NCI-H2196 treated with DMSO at 0.1 percent for 48 hours (cell line): ENCODE results near the gene URM1.

Experiments used
- DNase-seq: peaks from one replicate; lab custom pipeline; 2025; ENCODE audit not compliant: unreplicated experiment; lab: John Stamatoyannopoulos, UW

The URM1 gene

GRCh38 chr9:128344931-128345605 lies 26.1 kb upstream of the URM1 start:
- no peak for DNase-seq

DNA sequence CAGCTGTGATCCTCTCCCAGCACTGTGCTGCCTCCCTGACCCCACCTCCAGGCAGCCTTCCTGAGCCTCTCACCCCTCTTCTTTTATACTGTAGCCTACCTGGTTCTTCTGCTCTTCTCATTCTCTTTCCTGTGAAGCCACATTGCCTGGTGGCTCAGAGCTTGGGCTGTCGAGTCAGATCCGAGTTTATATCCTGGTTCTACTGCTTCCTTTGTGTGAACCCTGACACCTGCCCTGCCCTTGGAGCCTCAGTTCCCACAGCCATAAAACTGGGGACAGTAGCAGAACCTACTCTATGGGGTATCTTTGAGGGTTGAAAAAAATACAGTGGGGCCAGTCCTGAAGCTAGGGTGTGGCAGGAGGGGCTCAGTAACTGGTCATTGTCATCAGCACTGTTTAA lies 22.0 kb upstream of the URM1 start:
- DNase-seq, result no peak

DNA sequence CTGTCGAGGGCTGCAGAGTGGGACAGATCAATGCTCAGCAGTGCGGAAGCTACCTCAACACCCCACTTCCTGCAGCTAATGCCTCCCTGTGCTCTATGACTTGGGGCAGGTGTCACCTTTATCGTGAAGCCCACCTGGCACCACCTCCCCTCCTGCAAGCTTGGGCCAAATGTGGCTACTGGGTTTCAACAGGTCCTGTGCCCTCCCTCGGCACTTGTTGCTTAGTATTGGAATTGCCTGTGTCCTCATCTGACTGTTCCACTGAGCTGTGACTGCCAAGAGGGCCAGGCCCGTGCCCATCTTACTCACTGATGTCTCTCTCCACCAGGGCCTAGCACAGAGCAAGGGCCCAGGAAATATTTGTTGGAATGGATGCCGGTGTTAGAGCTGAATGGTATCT lies 21.4 kb upstream of the URM1 start:
- DNase-seq, result no peak

GRCh38 chr9:128355451-128355850 lies 15.7 kb upstream of the URM1 start:
- DNase-seq, result no peak

DNA sequence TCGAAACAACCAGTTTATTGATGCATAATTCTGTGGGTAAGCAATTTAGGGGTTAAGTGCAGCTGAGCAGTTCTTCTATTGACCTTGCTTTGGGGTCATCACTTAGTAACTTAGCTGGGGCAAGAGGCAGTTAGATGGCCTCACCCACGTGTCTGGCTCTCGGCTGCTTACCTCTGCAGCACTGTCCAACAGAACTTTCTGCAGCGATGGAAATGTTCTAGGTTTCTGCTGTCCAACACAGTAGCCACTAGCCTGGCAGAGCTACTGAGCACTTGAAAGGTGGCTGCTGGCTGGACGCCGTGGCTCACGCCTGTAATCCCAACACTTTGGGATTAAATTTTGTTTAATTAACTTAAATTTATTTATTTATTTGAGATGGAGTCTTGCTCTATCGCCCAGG lies 13.1 kb upstream of the URM1 start:
- no peak for DNase-seq

GRCh38 chr9:128358861-128359260 lies 12.3 kb upstream of the URM1 start:
- DNase-seq, result no peak

DNA sequence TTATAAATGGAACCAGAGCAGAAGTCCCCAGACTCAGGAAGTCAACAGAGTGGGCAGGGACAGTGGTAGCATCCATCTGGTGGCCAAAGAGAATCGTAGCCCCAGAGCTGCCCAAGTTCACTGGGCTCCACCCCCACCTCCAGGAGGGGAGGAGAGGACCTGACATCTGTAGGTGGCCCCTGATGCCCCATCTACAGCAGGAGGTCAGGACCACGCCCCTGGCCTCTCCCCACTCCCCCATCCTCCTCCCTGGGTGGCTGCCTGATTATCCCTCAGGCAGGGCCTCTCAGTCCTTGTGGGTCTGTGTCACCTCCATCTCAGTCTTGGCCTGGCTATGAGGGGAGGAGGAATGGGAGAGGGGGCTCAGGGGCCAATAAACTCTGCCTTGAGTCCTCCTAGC lies 10.3 kb upstream of the URM1 start:
- DNase-seq, result no peak

GRCh38 chr9:128361296-128361985 lies 9.7 kb upstream of the URM1 start:
- DNase-seq, result peak; percentile 51

DNA sequence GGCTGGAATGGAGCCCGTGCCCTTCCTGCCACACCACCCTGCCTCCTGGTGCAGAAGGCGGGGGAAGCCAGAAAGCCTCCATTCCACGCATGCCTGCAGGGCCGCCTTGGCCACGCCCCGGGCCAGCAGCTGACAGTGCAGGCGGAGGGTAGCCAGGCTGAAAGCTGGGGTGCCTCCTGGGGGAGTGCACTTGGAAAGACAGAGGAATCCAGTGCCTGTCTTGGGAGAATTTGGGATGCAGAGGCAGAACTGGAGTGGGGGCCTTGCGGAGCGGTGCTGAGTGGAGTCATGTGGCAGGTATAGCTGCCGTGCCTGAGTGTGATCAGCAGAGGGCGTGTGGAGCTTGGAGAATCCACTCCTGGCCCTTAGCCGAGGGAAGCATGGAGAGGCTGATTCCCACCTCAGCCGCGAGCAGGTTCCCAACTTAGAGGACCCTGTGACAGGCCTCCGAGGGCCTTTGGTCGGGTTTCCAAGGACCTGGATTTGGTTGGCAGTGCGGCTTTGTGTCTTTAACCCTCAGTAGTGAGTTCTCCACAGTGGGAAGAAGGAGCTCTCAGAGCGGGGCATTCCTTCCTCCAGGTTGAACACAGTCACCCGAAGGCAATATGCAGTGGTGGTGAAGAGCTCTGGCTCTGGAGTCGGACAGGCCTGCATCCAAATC lies 9.1 kb upstream of the URM1 start:
- peak; percentile 84 for DNase-seq

GRCh38 chr9:128362774-128363173 lies 8.4 kb upstream of the URM1 start:
- DNase-seq, result no peak

DNA sequence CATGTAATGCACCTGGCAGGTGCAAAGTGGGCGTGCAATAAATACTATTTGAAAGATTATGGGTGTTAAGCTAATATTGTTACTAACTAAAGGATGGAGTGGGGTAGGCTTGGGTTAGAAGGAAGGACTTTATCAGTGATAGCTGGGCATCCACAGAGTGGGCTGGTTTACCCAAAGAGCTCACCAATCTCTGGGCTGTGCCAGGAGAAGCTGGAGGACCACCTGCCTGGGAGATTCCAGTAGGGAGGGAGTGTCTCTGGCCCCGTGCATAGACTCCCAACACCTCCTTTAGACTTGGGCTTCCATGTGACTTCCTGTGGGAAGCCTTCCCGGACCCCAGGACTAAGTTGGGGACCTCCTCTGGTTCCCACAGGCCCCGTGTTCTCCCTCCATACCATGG lies 5.6 kb upstream of the URM1 start:
- no peak for DNase-seq

GRCh38 chr9:128369024-128369706 lies 2.0 kb upstream of the URM1 start:
- DNase-seq, result no peak

GRCh38 chr9:128370367-128370751 lies 815 bp upstream of the URM1 start:
- no peak for DNase-seq

DNA sequence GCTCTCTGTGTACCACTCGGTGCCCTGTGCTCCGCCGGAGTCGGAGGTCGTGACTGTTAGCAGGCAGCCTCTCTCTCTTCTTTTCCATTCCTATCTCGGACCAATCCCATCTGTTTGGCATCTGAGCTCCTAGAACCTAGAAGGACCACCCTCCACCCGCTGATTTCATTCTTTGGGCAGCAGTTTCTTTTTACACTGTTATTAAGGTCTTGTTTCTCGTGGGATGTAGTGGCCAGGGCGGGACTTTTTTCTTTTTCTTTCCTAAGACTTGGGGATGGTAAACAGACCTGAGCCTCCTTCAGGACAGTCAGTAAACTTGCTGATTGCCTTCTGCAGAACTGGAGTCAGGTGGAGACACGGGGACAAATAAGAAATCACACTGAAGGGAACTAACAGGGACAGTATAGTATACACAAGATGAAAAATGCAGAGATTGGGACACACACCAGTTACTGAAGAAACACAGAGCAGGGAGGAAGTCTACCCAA lies 500 bp downstream of the URM1 start:
- no peak for DNase-seq

DNA sequence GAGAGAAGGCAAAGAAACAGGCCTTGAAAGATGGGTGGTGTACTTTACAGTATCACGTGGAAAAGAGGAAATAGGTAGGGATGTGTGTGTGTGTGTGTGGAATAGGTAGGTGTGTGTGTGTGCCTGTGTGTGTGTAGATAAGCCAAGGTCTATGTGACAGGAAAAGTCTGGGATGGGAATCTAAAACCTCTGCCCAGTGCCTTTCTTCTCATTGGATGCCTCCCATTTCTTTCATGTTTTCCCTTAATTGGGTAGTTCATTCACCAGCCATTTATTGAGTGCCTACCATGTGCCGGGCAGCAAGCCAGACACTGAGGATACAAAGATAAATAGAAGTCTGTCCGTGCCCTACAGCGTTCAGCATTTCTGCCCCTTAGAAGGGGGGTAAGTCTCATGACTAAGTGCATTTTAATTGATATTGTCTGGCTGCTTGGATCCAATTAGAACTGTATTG lies 1.0 kb downstream of the URM1 start:
- DNase-seq, result peak; percentile 39

GRCh38 chr9:128372784-128373183 lies 1.6 kb downstream of the URM1 start:
- DNase-seq, result no peak

DNA sequence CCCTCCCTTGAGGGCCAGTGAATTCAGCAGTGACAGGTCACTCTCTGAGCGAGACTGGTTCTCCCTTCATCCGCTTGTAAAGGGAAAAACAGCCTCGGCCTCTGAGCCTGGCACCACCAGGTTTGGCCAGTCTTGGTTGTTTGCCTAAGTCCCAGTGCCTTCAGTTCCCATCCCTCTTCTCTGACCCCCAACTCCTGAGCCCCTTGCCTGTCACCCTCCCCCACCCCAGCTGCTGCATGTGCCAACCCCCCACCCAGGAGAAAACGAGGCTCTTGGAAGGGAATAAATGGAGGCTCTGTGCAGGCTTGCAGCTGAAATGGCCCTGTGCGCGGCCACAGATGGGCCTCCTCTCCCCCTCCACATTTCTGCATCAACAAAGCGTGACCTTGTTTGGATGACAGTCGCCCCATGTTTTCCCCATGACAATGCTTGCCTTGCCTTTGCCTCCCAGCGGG lies 3.1 kb downstream of the URM1 start:
- DNase-seq, result no peak

GRCh38 chr9:128375865-128376264 lies 4.7 kb downstream of the URM1 start:
- no peak for DNase-seq

DNA sequence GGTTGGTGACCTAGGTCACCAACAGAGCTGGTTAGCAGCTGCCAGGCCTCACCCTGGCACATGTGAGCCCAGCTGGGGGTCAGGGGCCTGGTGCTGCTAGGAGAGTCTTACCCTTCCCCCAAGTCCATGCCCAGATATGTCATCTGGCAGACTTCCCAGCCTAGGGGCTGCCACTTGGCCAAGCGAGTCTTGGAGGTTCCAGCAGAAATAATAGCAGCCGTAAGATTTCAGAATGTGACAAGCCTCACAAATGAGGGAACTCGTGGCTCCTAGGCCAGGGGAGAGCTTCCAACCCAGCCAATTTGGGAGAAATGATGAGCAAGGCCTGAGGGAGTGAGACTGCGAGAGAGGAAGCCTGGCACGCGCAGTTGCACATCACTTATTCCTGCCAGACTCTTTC lies 11.1 kb downstream of the URM1 start:
- no peak for DNase-seq

GRCh38 chr9:128383007-128383753 lies 12.0 kb downstream of the URM1 start:
- no peak for DNase-seq

- DNase-seq, result no peak
These were observed 12.6 kb downstream of the URM1 start for GRCh38 chr9:128383791-128384190.
